A549 (cell line): ENCODE results near the gene FBXO21. TPM values are rescaled to one million over a fixed set of nuclear protein-coding genes. Genes with fewer than 3 reads are reported as not detected.

Source experiments
- ATAC-seq, 2 experiments: fragments of 200-7000 bp in 1 of 2; fragments of >200 bp in 1 of 2; cut with Nextera tagmentation in 1 of 2; cut with Tn5 transposase in 1 of 2; 3 replicates each; pipeline versions ENCODE4 v1.8.0 to v1.9.1; 2018 to 2020; ENCODE audit warnings: mild to moderate bottlenecking in 1 of 2, moderate library complexity in 1 of 2
- CTCF ChIA-PET: fragments of 300-600 bp; sonication (Branson Sonifier 250); formaldehyde crosslinking; extraction: SDS; loops from one replicate; lab custom pipeline; 2021; ENCODE audit warnings: antibody characterized with exemption, inconsistent platforms; lab: Yijun Ruan, JAX
- POLR2A ChIA-PET: fragments of 350-600 bp; formaldehyde crosslinking; extraction: SDS; loops from one replicate; lab custom pipeline; 2021; ENCODE audit warnings: antibody characterized with exemption, inconsistent platforms; lab: Yijun Ruan, JAX
- DNase-seq, 2 experiments: peaks; one replicate each; pipeline versions ENCODE4 v3.0.0 to v3.0.0-alpha.2; 2011 to 2016; ENCODE audit warnings: low read depth in 1 of 2, low spot score in 1 of 2
- FAIRE-seq: peaks from 2 replicates; lab custom pipeline; 2011; peaks lifted over from hg19 to GRCh38; lab: Jason Lieb, UNC
- H3K27ac ChIP-seq, 2 experiments: fragments of >200 bp; sonication (Bioruptor Twin); formaldehyde crosslinking; 3 replicates each; pipeline ENCODE4 v1.5.1; 2016 to 2017
- H3K4me1 ChIP-seq: fragments of >200 bp; sonication (Bioruptor Twin); formaldehyde crosslinking; 3 replicates; pipeline ENCODE4 v1.6.1; 2016
- H3K4me2 ChIP-seq: fragments of >200 bp; sonication (Bioruptor Twin); formaldehyde crosslinking; 3 replicates; pipeline ENCODE4 v1.6.1; 2016
- H3K4me3 ChIP-seq: fragments of >200 bp; sonication (Bioruptor Twin); formaldehyde crosslinking; 3 replicates; pipeline ENCODE4 v1.5.1; 2016
- H3K9me3 ChIP-seq: fragments of >200 bp; sonication (Bioruptor Twin); formaldehyde crosslinking; 3 replicates; pipeline ENCODE4 v1.6.1; 2016
- ATOH8 ChIP-seq: fragments of 250-450 bp; sonication (Bioruptor Pico); IDR thresholded peaks from 2 replicates; pipeline ENCODE4 v1.5.0; 2020; ENCODE audit warnings: low read depth, mild to moderate bottlenecking, moderate library complexity
- CBX8 ChIP-seq: fragments of 200-600 bp; sonication (generic); IDR thresholded peaks from 2 replicates; pipeline ENCODE4 v1.6.1; 2016
- CHD2 ChIP-seq: fragments of 150-350 bp; IDR thresholded peaks from 2 replicates; pipeline ENCODE4 v1.6.1; 2014; ENCODE audit warnings: low read length; ENCODE audit not compliant: partially characterized antibody
- E2F6 ChIP-seq: IDR thresholded peaks from 2 replicates; pipeline ENCODE4 v1.6.1; 2012; ENCODE audit warnings: low read depth, borderline replicate concordance
- EP300 ChIP-seq, 2 experiments: fragments of >200 bp; sonication (Bioruptor Twin); formaldehyde crosslinking; IDR thresholded peaks; 2 replicates in 1 of 2; 3 replicates in 1 of 2; pipeline ENCODE4 v1.6.1; 2016 to 2017
- ESRRA ChIP-seq: fragments of 150-350 bp; IDR thresholded peaks from 2 replicates; pipeline ENCODE4 v1.6.1; 2014; ENCODE audit warnings: mild to moderate bottlenecking, low read length, borderline replicate concordance
- FOSB ChIP-seq: fragments of 250-450 bp; sonication (Bioruptor Pico); IDR thresholded peaks from 2 replicates; pipeline ENCODE4 v1.5.0; 2020; ENCODE audit warnings: mild to moderate bottlenecking, moderate library complexity
- GATA3 ChIP-seq: IDR thresholded peaks from 2 replicates; pipeline ENCODE4 v1.6.1; 2012; ENCODE audit warnings: borderline replicate concordance
- HDAC2 ChIP-seq: fragments of 200-600 bp; sonication (generic); IDR thresholded peaks from 2 replicates; pipeline ENCODE4 v1.6.1; 2016
- HES2 ChIP-seq: fragments of >200 bp; sonication (Bioruptor Twin); formaldehyde crosslinking; IDR thresholded peaks from 2 replicates; pipeline ENCODE4 v1.6.1; 2016
- JUN ChIP-seq, 2 experiments: fragments of >200 bp; sonication (Bioruptor Twin); formaldehyde crosslinking; IDR thresholded peaks; 2 replicates in 1 of 2; 3 replicates in 1 of 2; pipeline ENCODE4 v1.6.1; 2016 to 2017
- MYC ChIP-seq: IDR thresholded peaks from 2 replicates; pipeline ENCODE4 v1.6.1; 2012; ENCODE audit warnings: mild to moderate bottlenecking, inconsistent platforms, low read length, improper control_type of control experiment, borderline replicate concordance
- RAD21 ChIP-seq, 2 experiments: fragments of >200 bp in 1 of 2; sonication (Bioruptor Twin) in 1 of 2; formaldehyde crosslinking in 1 of 2; IDR thresholded peaks in 1 of 2; conservative IDR thresholded peaks in 1 of 2; 2 replicates in 1 of 2; 3 replicates in 1 of 2; pipeline ENCODE4 v1.6.1; 2012 to 2018; ENCODE audit warnings: inconsistent platforms in 1 of 2
- RCOR1 ChIP-seq: fragments of 150-350 bp; IDR thresholded peaks from 2 replicates; pipeline ENCODE4 v1.6.1; 2014; ENCODE audit warnings: antibody characterized with exemption, low read length, low read depth
- RNF2 ChIP-seq: fragments of 200-600 bp; sonication (generic); IDR thresholded peaks from 2 replicates; pipeline ENCODE4 v1.6.1; 2016; ENCODE audit warnings: low read depth, mild to moderate bottlenecking, antibody characterized with exemption, moderate library complexity, borderline replicate concordance
- SMC3 ChIP-seq: fragments of >200 bp; sonication (Bioruptor Twin); formaldehyde crosslinking; IDR thresholded peaks from 3 replicates; pipeline ENCODE4 v1.6.1; 2018; ENCODE audit warnings: inconsistent platforms
- SREBF2 ChIP-seq: fragments of 450-650 bp; IDR thresholded peaks from 2 replicates; pipeline ENCODE4 v1.6.1; 2014; ENCODE audit warnings: mild to moderate bottlenecking, moderate library complexity
- TP53 ChIP-seq: fragments of 250-450 bp; sonication (Bioruptor Pico); IDR thresholded peaks from 2 replicates; pipeline ENCODE4 v1.5.0; 2021; ENCODE audit warnings: mild to moderate bottlenecking, moderate library complexity
- ZFP36 ChIP-seq: fragments of 450-650 bp; IDR thresholded peaks from 2 replicates; pipeline ENCODE4 v1.6.1; 2014; ENCODE audit warnings: borderline replicate concordance; ENCODE audit not compliant: partially characterized antibody
- WGBS: methylation state at CpG from one replicate; pipeline ENCODE4 v1.1.6; 2017; ENCODE audit errors: missing lambda C conversion rate; 5-methylcytosine and 5-hydroxymethylcytosine counted together
- polyA plus RNA-seq, 4 experiments: library from polyadenylated mRNA; depleted of rRNA in 3 of 4; stranded (reverse); fragments of >200 nt; fragmentation: RNase III in 1 of 4; extraction: RNeasy Plus Mini Kit Qiagen cat#74134 plus additional on column Dnase treatment in 1 of 4; gene quantifications; 2 replicates in 3 of 4; 3 replicates in 1 of 4; pipeline ENCODE4 v1.2.3, GENCODE V29; 2011 to 2017
- TF ChIP-seq, protein P1 (sequence below): fragments of >200 bp; sonication (Bioruptor Twin); formaldehyde crosslinking; IDR thresholded peaks from 3 replicates; pipeline ENCODE4 v1.5.1; 2016

The FBXO21 gene
- polyA plus RNA-seq, 2 of the 4 experiments (the other 2 are of a cell fraction) = 33.2 to 62.4 TPM

GRCh38 chr12:117235261-117235660 lies 45.0 kb upstream of the FBXO21 start (continued):
- TF ChIP-seq RAD21 (conservative IDR thresholded peaks at IDR 0.05 in 1 of 2, IDR thresholded peaks at IDR 0.05 in 1 of 2) (no peak), HDAC2 (no peak), TP53 (no peak), RNF2 (no peak)

DNA sequence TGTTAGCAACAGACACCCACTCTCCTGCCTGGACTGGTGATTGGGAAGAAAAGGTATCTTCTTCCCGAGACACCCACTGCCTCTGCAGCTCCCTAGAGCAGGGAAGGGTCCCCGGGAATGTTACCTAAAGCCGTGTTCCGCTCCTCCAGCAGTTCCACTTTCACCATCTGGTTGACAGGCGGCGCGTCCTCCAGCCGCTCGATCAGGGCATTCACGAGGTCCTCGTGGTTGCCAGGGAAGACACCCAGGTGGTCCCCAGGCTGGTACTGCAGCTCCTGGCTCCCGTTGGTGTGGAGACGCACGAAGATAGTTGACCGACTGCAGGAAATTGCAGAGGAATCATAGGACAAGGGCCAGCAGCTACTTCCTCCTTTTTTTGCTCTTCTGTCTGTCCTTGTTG lies 44.2 kb upstream of the FBXO21 start:
- POLR2A ChIA-PET = no interaction called here
- ATAC-seq (no peak), FAIRE-seq (no peak), DNase-seq (no peak)
- no peak overlapping the region for H3K4me3 ChIP-seq
- no peaks in the 10 kb centered on the region for H3K9me3 ChIP-seq
- WGBS = 72% methylated on average over 15 of the region's 15 CpGs
- H3K4me2 ChIP-seq = no peak overlapping the region
- CTCF ChIA-PET = interaction anchor here (0.7 to 6.1 kb wide), 13 partner anchors 8 to 623 kb away, joined by 3 to 58 read pairs (median 10); no protein-coding TSS in a partner anchor
- H3K4me1 ChIP-seq = no peaks in the 10 kb centered on the region
- H3K27ac ChIP-seq = no peak overlapping the region
- TF ChIP-seq MYC = no peak
- TF ChIP-seq E2F6 = no peak
- no peak for TF ChIP-seq SREBF2
- TF ChIP-seq RNF2 = no peak
- no peak for TF ChIP-seq RCOR1
- no peak for TF ChIP-seq ESRRA
- no peak for TF ChIP-seq EP300 (IDR thresholded peaks at IDR 0.05)
- no peak for TF ChIP-seq TP53
- no peak for TF ChIP-seq GATA3
- no peak for TF ChIP-seq ZFP36
- no peak for TF ChIP-seq JUN (IDR thresholded peaks at IDR 0.05)
- TF ChIP-seq ATOH8 (CRISPR knock-in tag) = no peak
- no peak for TF ChIP-seq CBX8
- no peak for TF ChIP-seq FOSB (CRISPR knock-in tag)
- TF ChIP-seq HES2 = no peak
- no peak for TF ChIP-seq CHD2

DNA sequence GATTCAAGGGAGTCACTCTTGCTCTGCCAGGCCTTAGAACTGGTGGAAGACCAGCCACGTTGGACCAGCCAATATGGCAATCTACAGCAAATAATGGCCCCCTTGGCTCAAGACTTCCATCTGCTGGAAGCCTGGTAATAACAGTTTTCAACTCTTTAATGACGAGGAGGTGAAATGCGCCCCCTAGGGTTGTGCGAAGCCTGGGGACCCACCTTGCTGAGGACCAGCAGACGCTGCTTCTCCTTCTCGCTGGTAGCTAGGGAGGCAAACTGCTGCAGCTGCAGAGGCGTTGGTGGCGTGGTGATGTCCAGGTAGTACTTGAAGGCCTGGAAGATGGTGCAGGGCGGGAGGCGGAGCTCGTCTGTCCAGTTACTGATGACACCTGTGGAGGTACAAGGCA lies 41.5 kb upstream of the FBXO21 start:
- WGBS = 80% methylated on average over 11 of the region's 11 CpGs
- Histone ChIP-seq H3K4me3 (no peak overlapping the region), H3K9me3 (no peaks in the 10 kb centered on the region), H3K4me1 (peaks cover 8% of the 10 kb centered on the region; the same call in 2 of the 3 replicates), H3K4me2 (no peak overlapping the region), H3K27ac (no peak overlapping the region)
- ATAC-seq = peak in 1 of 2 experiments; percentile 19; a peak in 3 of 6 replicates
- CTCF ChIA-PET = interaction anchor here (0.6 to 6.1 kb wide), 11 partner anchors 11 to 1003 kb away, joined by 3 to 39 read pairs (median 5); no protein-coding TSS in a partner anchor
- DNase-seq = peak in 1 of 2 experiments; percentile 48
- peak; percentile 13 for FAIRE-seq
- POLR2A ChIA-PET = no interaction called here
- TF ChIP-seq SMC3 (0 out of 3 replicates have a peak, but pooled peaks have one; percentile 16), RAD21 (conservative IDR thresholded peaks at IDR 0.05 in 1 of 2, IDR thresholded peaks at IDR 0.05 in 1 of 2) (peak; percentile 17 to 52; a peak in 2 of 5 replicates), RCOR1 (no peak)
- TF ChIP-seq, protein P1, sequence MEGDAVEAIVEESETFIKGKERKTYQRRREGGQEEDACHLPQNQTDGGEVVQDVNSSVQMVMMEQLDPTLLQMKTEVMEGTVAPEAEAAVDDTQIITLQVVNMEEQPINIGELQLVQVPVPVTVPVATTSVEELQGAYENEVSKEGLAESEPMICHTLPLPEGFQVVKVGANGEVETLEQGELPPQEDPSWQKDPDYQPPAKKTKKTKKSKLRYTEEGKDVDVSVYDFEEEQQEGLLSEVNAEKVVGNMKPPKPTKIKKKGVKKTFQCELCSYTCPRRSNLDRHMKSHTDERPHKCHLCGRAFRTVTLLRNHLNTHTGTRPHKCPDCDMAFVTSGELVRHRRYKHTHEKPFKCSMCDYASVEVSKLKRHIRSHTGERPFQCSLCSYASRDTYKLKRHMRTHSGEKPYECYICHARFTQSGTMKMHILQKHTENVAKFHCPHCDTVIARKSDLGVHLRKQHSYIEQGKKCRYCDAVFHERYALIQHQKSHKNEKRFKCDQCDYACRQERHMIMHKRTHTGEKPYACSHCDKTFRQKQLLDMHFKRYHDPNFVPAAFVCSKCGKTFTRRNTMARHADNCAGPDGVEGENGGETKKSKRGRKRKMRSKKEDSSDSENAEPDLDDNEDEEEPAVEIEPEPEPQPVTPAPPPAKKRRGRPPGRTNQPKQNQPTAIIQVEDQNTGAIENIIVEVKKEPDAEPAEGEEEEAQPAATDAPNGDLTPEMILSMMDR = peak; percentile 41
